Activated CD8-positive, alpha-beta T cell treated with anti-CD3 and anti-CD28 coated beads for 36 hours (primary cell): ENCODE data around the gene PSMD4. TPM values are rescaled to one million over a fixed set of nuclear protein-coding genes. Genes with fewer than 3 reads are reported as not detected.
"Not testable (repeated sequence)": the region's sequence is repeated elsewhere in the genome, so short reads cannot be mapped to it uniquely, and the experiment has no call there.

Experiments
- ATAC-seq: fragments of 200-7000 bp; cut with Tn5 transposase; one replicate; pipeline ENCODE4 v1.10.0; 2021; ENCODE audit warnings: mild to moderate bottlenecking, moderate library complexity
- CTCF ChIA-PET: fragments of 350-600 bp; sonication (Branson Sonifier 250); formaldehyde crosslinking; loops from one replicate; lab custom pipeline; 2021; ENCODE audit warnings: antibody characterized with exemption; lab: Charles Lee
- POLR2A ChIA-PET: fragments of 350-600 bp; sonication (Branson Sonifier 250); formaldehyde crosslinking; loops from one replicate; lab custom pipeline; 2021; ENCODE audit warnings: antibody characterized with exemption; lab: Charles Lee
- DNase-seq: peaks from one replicate; pipeline ENCODE4 v3.0.0-alpha.2; 2020
- H3K27ac Mint-ChIP-seq: one replicate; pipeline ENCODE4 v1.8.0; 2021; ENCODE audit warnings: mild to moderate bottlenecking, mixed read lengths
- H3K27me3 Mint-ChIP-seq: one replicate; pipeline ENCODE4 v1.8.0; 2021; ENCODE audit warnings: mixed read lengths
- H3K36me3 Mint-ChIP-seq: one replicate; pipeline ENCODE4 v1.8.0; 2021; ENCODE audit warnings: low read depth, mixed read lengths
- H3K4me1 Mint-ChIP-seq: one replicate; pipeline ENCODE4 v1.8.0; 2021; ENCODE audit warnings: low read depth, mixed read lengths
- H3K4me3 Mint-ChIP-seq: one replicate; pipeline ENCODE4 v1.8.0; 2021; ENCODE audit warnings: mild to moderate bottlenecking, moderate library complexity, mixed read lengths
- H3K9me3 Mint-ChIP-seq: one replicate; pipeline ENCODE4 v1.8.0; 2021; ENCODE audit warnings: mixed read lengths
- CTCF ChIP-seq: fragments of 200-600 bp; IDR thresholded peaks from one replicate; pipeline ENCODE4 v1.8.0; 2022; ENCODE audit warnings: antibody characterized with exemption, mild to moderate bottlenecking
- intact Hi-C: fragments of 100-400 bp; cut with micrococcal nuclease; formaldehyde crosslinking; loops from one replicate; pipeline ENCODE4 v1.10.0; 2022
- total RNA-seq, 2 experiments: library from RNA; stranded (reverse); gene quantifications; one replicate each; pipeline ENCODE4 v1.2.3, GENCODE V29; 2021

The PSMD4 gene
- total RNA-seq, 2 experiments from 2014 or later: 203 to 214 TPM

DNA sequence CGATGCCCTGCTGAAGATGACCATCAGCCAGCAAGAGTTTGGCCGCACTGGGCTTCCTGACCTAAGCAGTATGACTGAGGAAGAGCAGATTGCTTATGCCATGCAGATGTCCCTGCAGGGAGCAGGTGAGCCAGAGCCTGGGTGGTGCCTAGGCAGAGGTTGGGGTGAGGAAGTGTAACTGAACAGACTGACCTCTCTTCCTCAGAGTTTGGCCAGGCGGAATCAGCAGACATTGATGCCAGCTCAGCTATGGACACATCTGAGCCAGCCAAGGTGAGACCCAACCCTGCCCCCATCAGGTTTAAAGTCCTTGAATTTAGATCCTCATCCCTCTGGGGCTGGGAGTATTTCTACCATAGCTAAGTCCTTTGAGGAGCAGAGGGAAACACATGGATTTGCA lies 11.8 kb downstream of the PSMD4 start:
- intact Hi-C loops: no loop called here
- H3K4me1 Mint-ChIP-seq: peaks cover 1% of the 10 kb centered on the region
- no peak for ATAC-seq
- H3K27ac Mint-ChIP-seq: no peak overlapping the region
- ChIA-PET CTCF (interaction anchor here (0.6 to 1.7 kb wide), 3 partner anchors 35 to 904 kb away, joined by 3 to 4 read pairs (median 3); no protein-coding TSS in a partner anchor), POLR2A (interaction anchor here (1.0 to 1.1 kb wide), 2 partner anchors 11 to 15 kb away, joined by 3 read pairs; no protein-coding TSS in a partner anchor)
- no peak for TF ChIP-seq CTCF
- H3K9me3 Mint-ChIP-seq: no peaks in the 10 kb centered on the region
- no peaks in the 10 kb centered on the region for H3K27me3 Mint-ChIP-seq
- DNase-seq: no peak
- peaks cover 35% of the 10 kb centered on the region for H3K36me3 Mint-ChIP-seq
- H3K4me3 Mint-ChIP-seq: no peak overlapping the region

DNA sequence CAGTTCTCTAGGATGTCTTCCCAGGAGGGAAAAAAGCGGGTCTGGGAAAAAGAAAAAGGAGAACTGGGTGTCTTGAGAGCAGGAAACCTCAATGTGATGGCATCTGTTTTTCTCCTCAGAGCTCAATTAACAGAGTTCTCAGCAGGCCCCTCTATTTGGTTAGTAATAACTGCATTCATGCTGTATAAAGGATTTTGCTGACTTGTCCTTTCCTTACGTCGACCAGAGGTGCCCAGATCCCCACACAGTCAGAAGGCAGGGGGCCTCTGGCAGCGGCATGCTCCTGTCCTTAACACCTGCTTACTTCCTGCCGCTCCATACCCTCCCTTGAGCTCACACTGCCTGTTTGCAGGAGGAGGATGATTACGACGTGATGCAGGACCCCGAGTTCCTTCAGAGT lies 12.3 kb downstream of the PSMD4 start:
- peaks cover 34% of the 10 kb centered on the region for H3K36me3 Mint-ChIP-seq
- CTCF ChIA-PET: interaction anchor here (0.6 to 1.7 kb wide), 3 partner anchors 34 to 904 kb away, joined by 3 to 4 read pairs (median 3); no protein-coding TSS in a partner anchor
- DNase-seq (no peak), ATAC-seq (no peak)
- no peak for TF ChIP-seq CTCF
- peak overlapping the region; percentile 18 for H3K27ac Mint-ChIP-seq
- intact Hi-C loops: no loop called here
- no peak overlapping the region for H3K4me3 Mint-ChIP-seq
- POLR2A ChIA-PET: interaction anchor here (1.0 to 1.1 kb wide), 3 partner anchors 11 to 110 kb away, joined by 3 read pairs; no protein-coding TSS in a partner anchor
- no peaks in the 10 kb centered on the region for H3K27me3 Mint-ChIP-seq
- H3K9me3 Mint-ChIP-seq: no peaks in the 10 kb centered on the region
- H3K4me1 Mint-ChIP-seq: peaks cover 1% of the 10 kb centered on the region

DNA sequence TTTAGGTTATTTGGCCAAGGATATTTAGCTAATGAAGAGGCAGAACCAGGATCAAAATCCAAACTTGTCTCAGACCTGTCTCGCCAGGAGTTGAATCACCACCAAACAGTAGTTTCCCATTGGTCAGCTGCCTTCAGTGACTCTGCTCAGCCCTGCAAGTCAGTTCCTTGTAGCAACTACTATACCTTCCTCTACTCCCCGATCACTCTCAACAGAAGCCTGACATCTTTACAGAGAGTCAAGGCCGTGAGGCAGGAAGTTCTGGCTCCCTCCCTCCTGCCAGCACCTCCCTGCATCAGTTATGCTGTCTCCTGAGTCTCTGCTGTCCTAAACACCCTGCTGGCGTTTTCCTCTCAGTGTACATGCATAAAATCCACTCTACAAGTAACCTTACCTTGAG lies 13.2 kb downstream of the PSMD4 start:
- Mint-ChIP-seq H3K4me3 (no peak overlapping the region), H3K27me3 (no peaks in the 10 kb centered on the region), H3K4me1 (no peaks in the 10 kb centered on the region), H3K27ac (no peak overlapping the region), H3K9me3 (no peaks in the 10 kb centered on the region), H3K36me3 (peaks cover 30% of the 10 kb centered on the region)
- ATAC-seq (no peak), DNase-seq (no peak)
- TF ChIP-seq CTCF: no peak
- POLR2A ChIA-PET: interaction anchor here (1.1 to 1.6 kb wide), 2 partner anchors 13 to 14 kb away, joined by 3 to 6 read pairs; partner anchors contain the start of gene PSMD4
- intact Hi-C loops: no loop called here
- CTCF ChIA-PET: interaction anchor here (1.4 to 4.8 kb wide), 2 partner anchors 16 to 73 kb away, joined by 4 to 17 read pairs; no protein-coding TSS in a partner anchor

DNA sequence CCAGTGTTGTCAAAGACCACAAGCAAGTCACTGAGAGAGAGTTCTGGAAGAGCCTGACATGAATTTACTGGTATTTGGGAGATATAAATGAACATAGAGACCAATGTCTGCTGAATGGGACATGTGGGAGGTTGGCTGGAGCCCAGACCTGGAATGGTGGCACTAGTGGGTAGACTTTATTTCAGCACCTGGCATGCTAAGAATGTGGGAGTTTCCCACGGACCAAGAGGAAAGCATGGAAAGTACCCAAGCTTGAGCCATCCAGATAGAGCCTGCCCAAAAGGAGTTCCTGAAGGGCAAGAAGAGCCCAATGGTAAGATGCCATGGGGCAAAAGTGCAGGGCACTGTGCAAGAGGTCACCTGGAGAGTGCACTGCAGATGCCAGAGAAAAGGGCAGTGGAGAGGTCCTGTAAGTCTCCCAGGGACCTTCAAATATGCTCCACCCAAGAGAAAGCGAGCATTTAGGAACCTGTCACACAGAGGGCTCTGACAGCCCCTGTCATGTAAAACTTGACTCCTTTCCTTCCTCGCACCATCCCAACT lies 19.5 kb downstream of the PSMD4 start:
- no peak for TF ChIP-seq CTCF
- Mint-ChIP-seq H3K27me3 (no peaks in the 10 kb centered on the region), H3K9me3 (no peaks in the 10 kb centered on the region), H3K4me1 (peaks cover 18% of the 10 kb centered on the region), H3K27ac (no peak overlapping the region), H3K4me3 (no peak overlapping the region), H3K36me3 (peaks cover 10% of the 10 kb centered on the region)
- DNase-seq (no peak), ATAC-seq (no peak)
- intact Hi-C loops: no loop called here
- POLR2A ChIA-PET: interaction anchor here (0.6 kb wide), 1 partner anchor 15 kb away, joined by 3 read pairs; no protein-coding TSS in a partner anchor
- CTCF ChIA-PET: no interaction called here

GRCh38 chr1:151275341-151275740 lies 20.8 kb downstream of the PSMD4 start:
- intact Hi-C loops, H3K36me3 Mint-ChIP-seq, H3K27ac Mint-ChIP-seq, H3K9me3 Mint-ChIP-seq, H3K4me3 Mint-ChIP-seq, ATAC-seq, POLR2A ChIA-PET, DNase-seq, H3K27me3 Mint-ChIP-seq: not testable (repeated sequence)
- H3K4me1 Mint-ChIP-seq: peaks cover 19% of the 10 kb centered on the region
- CTCF ChIA-PET: interaction anchor here (0.6 kb wide), 1 partner anchor 13 kb away, joined by 3 read pairs; no protein-coding TSS in a partner anchor
